Hepatocyte (in vitro differentiated cells): ENCODE results near the gene CLDN18. TPM values are rescaled to one million over a fixed set of nuclear protein-coding genes. Genes with fewer than 3 reads are reported as not detected.

Source experiments
- DNase-seq: peaks from one replicate; pipeline ENCODE4 v3.0.0-alpha.2; 2016; ENCODE audit warnings: low spot score
- H2AFZ ChIP-seq: fragments of 200-600 bp; sonication (generic); 2 replicates; pipeline ENCODE4 v1.6.0; 2016; ENCODE audit warnings: antibody characterized with exemption, mild to moderate bottlenecking
- H3K27ac ChIP-seq: fragments of 200-600 bp; sonication (generic); 2 replicates; pipeline ENCODE4 v1.5.1; 2016; ENCODE audit warnings: mild to moderate bottlenecking
- H3K27me3 ChIP-seq: fragments of 200-600 bp; sonication (generic); 2 replicates; pipeline ENCODE4 v1.6.1; 2016
- H3K36me3 ChIP-seq: fragments of 200-600 bp; sonication (generic); replicated peaks from 2 replicates; pipeline ENCODE4 v1.5.1; 2016; ENCODE audit warnings: low read depth; ENCODE audit not compliant: insufficient read depth
- H3K4me1 ChIP-seq: fragments of 200-600 bp; sonication (generic); 2 replicates; pipeline ENCODE4 v1.5.1; 2016; ENCODE audit warnings: mild to moderate bottlenecking, moderate library complexity; ENCODE audit not compliant: insufficient read depth
- H3K4me2 ChIP-seq: fragments of 200-600 bp; sonication (generic); 2 replicates; pipeline ENCODE4 v1.6.0; 2016
- H3K4me3 ChIP-seq: fragments of 200-600 bp; sonication (generic); 2 replicates; pipeline ENCODE4 v1.5.1; 2016; ENCODE audit warnings: mild to moderate bottlenecking
- H3K79me2 ChIP-seq: fragments of 200-600 bp; sonication (generic); 2 replicates; pipeline ENCODE4 v1.6.0; 2017; ENCODE audit warnings: mild to moderate bottlenecking
- H3K9me2 ChIP-seq: fragments of 200-600 bp; sonication (generic); replicated peaks from 2 replicates; pipeline ENCODE4 v1.6.0; 2017; ENCODE audit warnings: mild to moderate bottlenecking; ENCODE audit not compliant: insufficient read depth
- H3K9me3 ChIP-seq: fragments of 200-600 bp; sonication (generic); 2 replicates; pipeline ENCODE4 v1.5.1; 2016; ENCODE audit warnings: low read depth, mild to moderate bottlenecking
- H4K20me1 ChIP-seq: fragments of 200-600 bp; sonication (generic); 2 replicates; pipeline ENCODE4 v1.6.0; 2016; ENCODE audit warnings: mild to moderate bottlenecking; ENCODE audit not compliant: insufficient read depth, poor library complexity, severe bottlenecking
- CTCF ChIP-seq: fragments of 200-600 bp; sonication (generic); IDR thresholded peaks from 2 replicates; pipeline ENCODE4 v1.5.1; 2016; ENCODE audit warnings: antibody characterized with exemption, mild to moderate bottlenecking; ENCODE audit not compliant: poor library complexity
- EZH2 ChIP-seq: fragments of 200-600 bp; sonication (generic); IDR thresholded peaks from 2 replicates; pipeline ENCODE4 v1.6.1; 2016; ENCODE audit warnings: antibody characterized with exemption, mild to moderate bottlenecking, borderline replicate concordance
- EZH2phosphoT487 ChIP-seq: fragments of 200-600 bp; sonication (generic); IDR thresholded peaks from one replicate; pipeline ENCODE4 v1.6.1; 2018; ENCODE audit warnings: antibody characterized with exemption, mild to moderate bottlenecking, low read depth, moderate library complexity; ENCODE audit not compliant: unreplicated experiment, severe bottlenecking
- WGBS: methylation state at CpG from one replicate; pipeline ENCODE4 v1.1.6; 2016; ENCODE audit warnings: low lambda C conversion rate; ENCODE audit errors: missing lambda C conversion rate; 5-methylcytosine and 5-hydroxymethylcytosine counted together
- polyA plus RNA-seq: library from polyadenylated mRNA; unstranded; fragments of >200 nt; fragmentation: Nextera tagmentation; extraction: Ambion mirVana; gene quantifications from 2 replicates; pipeline ENCODE4 v1.2.1, GENCODE V29; 2016
- total RNA-seq: library from RNA; depleted of rRNA; stranded (reverse); fragments of >200 nt; gene quantifications from 2 replicates; pipeline ENCODE4 v1.2.3, GENCODE V29; 2014

The CLDN18 gene
- total and polyA plus RNA-seq, 2 experiments from 2014 or later, result 36.4 to 73.0 TPM

GRCh38 chr3:138003069-138003468 lies 6.9 kb upstream of the CLDN18 start:
- H3K4me3 ChIP-seq, result no peak overlapping the region
- no peaks in the 10 kb centered on the region for H3K36me3 ChIP-seq
- no peak overlapping the region for H3K4me2 ChIP-seq
- H3K4me1 ChIP-seq, result no peaks in the 10 kb centered on the region
- no peaks in the 10 kb centered on the region for H4K20me1 ChIP-seq
- TF ChIP-seq CTCF, result no peak
- no peak for TF ChIP-seq EZH2
- no peak for TF ChIP-seq EZH2phosphoT487
- no peak overlapping the region for H2AFZ ChIP-seq
- no peak for DNase-seq
- H3K79me2 ChIP-seq, result no peaks in the 10 kb centered on the region
- H3K27me3 ChIP-seq, result no peaks in the 10 kb centered on the region
- H3K9me2 ChIP-seq, result no peaks in the 10 kb centered on the region
- WGBS, result 62% methylated on average over 2 of the region's 2 CpGs
- H3K27ac ChIP-seq, result no peak overlapping the region
- no peaks in the 10 kb centered on the region for H3K9me3 ChIP-seq

GRCh38 chr3:138005627-138006026 lies 4.3 kb upstream of the CLDN18 start:
- no peak overlapping the region for H3K27ac ChIP-seq
- H2AFZ ChIP-seq, result no peak overlapping the region
- H3K4me2 ChIP-seq, result no peak overlapping the region
- TF ChIP-seq CTCF (no peak), EZH2 (no peak), EZH2phosphoT487 (no peak)
- no peak overlapping the region for H3K4me3 ChIP-seq
- H3K9me2 ChIP-seq, result no peaks in the 10 kb centered on the region
- H3K79me2 ChIP-seq, result no peaks in the 10 kb centered on the region
- H3K36me3 ChIP-seq, result no peaks in the 10 kb centered on the region
- no peaks in the 10 kb centered on the region for H3K9me3 ChIP-seq
- H3K27me3 ChIP-seq, result no peaks in the 10 kb centered on the region
- no peak for DNase-seq
- H4K20me1 ChIP-seq, result no peaks in the 10 kb centered on the region
- H3K4me1 ChIP-seq, result no peaks in the 10 kb centered on the region

GRCh38 chr3:138007898-138008297 lies 2.1 kb upstream of the CLDN18 start:
- WGBS, result 53% methylated on average over 1 of the region's 1 CpG
- TF ChIP-seq EZH2 (no peak), CTCF (no peak), EZH2phosphoT487 (no peak)

GRCh38 chr3:138010273-138010590 lies 267 bp downstream of the CLDN18 start:
- WGBS, result 95% methylated on average over 14 of the region's 14 CpGs
- no peaks in the 10 kb centered on the region for H3K27me3 ChIP-seq

More at GRCh38 chr3:138007898-138008297, 2.1 kb upstream of the CLDN18 start:
- H3K9me3 ChIP-seq, result no peaks in the 10 kb centered on the region
- DNase-seq, result no peak
- no peaks in the 10 kb centered on the region for H3K79me2 ChIP-seq
- no peak overlapping the region for H2AFZ ChIP-seq
- no peaks in the 10 kb centered on the region for H3K36me3 ChIP-seq
- H3K27ac ChIP-seq, result no peak overlapping the region
- no peak overlapping the region for H3K4me3 ChIP-seq
- H4K20me1 ChIP-seq, result no peaks in the 10 kb centered on the region
- no peaks in the 10 kb centered on the region for H3K27me3 ChIP-seq
- no peaks in the 10 kb centered on the region for H3K4me1 ChIP-seq
- H3K9me2 ChIP-seq, result no peaks in the 10 kb centered on the region
- H3K4me2 ChIP-seq, result no peak overlapping the region

More at GRCh38 chr3:138010273-138010590, 267 bp downstream of the CLDN18 start:
- Histone ChIP-seq H2AFZ (no peak overlapping the region), H3K27ac (no peak overlapping the region), H3K36me3 (no peaks in the 10 kb centered on the region), H4K20me1 (no peaks in the 10 kb centered on the region), H3K9me2 (no peaks in the 10 kb centered on the region), H3K4me2 (no peak overlapping the region), H3K4me1 (no peaks in the 10 kb centered on the region), H3K4me3 (no peak overlapping the region), H3K79me2 (no peaks in the 10 kb centered on the region), H3K9me3 (no peaks in the 10 kb centered on the region)
- no peak for DNase-seq
- TF ChIP-seq CTCF (no peak), EZH2 (no peak), EZH2phosphoT487 (no peak)
